ENCODE measurements around the gene IL10RB. TPM values are rescaled to one million over a fixed set of nuclear protein-coding genes. Genes with fewer than 3 reads are reported as not detected.

Gene IL10RB
- total and polyA plus RNA-seq, 5 donors from 2014 or later = 30.9 to 105 (median 78.2) TPM

DNA sequence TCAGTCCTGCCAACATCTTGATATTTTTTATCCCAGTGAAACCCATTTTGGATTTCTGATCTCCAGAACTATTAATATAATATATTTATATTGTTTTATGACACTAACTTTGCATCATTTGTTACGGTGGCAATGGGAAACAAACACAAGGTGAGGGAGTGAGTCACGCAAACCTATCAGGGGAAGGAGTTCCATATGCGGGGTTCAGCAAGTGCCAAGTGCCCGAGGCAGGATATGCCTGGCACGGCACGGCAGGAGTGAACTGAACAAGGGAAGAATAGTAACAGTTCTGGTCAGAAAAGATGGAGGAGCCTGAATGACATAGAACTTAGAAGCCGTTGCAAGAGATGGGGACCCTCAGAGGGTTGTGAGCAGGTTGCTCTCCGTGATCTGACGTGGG, 7.7 kb upstream of the IL10RB start:
- Mint-ChIP-seq H3K36me3 (peaks cover 54% of the 10 kb centered on the region), H3K27me3 (no peaks in the 10 kb centered on the region), H3K27ac (peak overlapping the region in 1 of 3 donors; percentile 42), H3K4me1 (peaks cover 31 to 87% (median 62%) of the 10 kb centered on the region in 4 donors), H3K9me3 (peaks cover 0 to 4% (median 0%) of the 10 kb centered on the region in 7 donors), H3K4me3 (peak overlapping the region in 2 of 4 donors; percentile 23 to 58)
- Histone ChIP-seq H3K36me3 (ENCODE audit: control insufficient read depth, insufficient read depth, low read length) (peaks cover 72% of the 10 kb centered on the region), H3K4me3 (ENCODE audit: low read depth, low read length) (no peak overlapping the region), H3K27ac (ENCODE audit: insufficient read depth, low read length, poor library complexity, severe bottlenecking) (peak overlapping the region; percentile 10), H3K9me3 (ENCODE audit: control insufficient read depth in 2 of 2, low read length in 2 of 2) (no peaks in the 10 kb centered on the region), H3K4me1 (ENCODE audit: control insufficient read depth, insufficient read depth, low read length, poor library complexity, severe bottlenecking) (peaks cover 31% of the 10 kb centered on the region), H3K27me3 (ENCODE audit: control insufficient read depth, insufficient read depth, low read length) (no peaks in the 10 kb centered on the region)
- ATAC-seq (ENCODE audit: low read depth in 2 of 2) = no peak
- no peak for DNase-seq

DNA sequence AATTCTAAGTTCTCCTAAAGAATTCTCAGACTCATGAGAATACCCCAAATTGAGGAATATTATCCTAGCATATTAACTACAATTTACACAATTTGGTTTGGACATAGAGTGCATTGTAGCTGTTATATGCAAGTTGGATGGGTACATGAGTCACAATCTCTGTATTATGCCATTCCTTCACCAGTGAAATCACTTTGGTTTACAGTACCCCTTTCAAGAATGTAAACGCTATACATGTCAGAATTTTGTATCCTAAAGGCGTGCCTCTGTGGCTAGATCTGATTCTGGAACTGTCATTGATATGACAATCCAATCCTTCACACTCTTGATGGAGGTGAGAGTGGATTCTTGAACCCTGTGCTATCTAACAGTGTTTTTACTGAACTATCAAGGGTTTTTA, 6.7 kb upstream of the IL10RB start:
- peak overlapping the region; percentile 60 for H3K27ac ChIP-seq (ENCODE audit: insufficient read depth, low read length, poor library complexity, severe bottlenecking)
- H3K9me3 ChIP-seq (ENCODE audit: control insufficient read depth in 2 of 2, low read length in 2 of 2) = no peaks in the 10 kb centered on the region
- H3K36me3 ChIP-seq (ENCODE audit: control insufficient read depth, insufficient read depth, low read length) = peaks cover 71% of the 10 kb centered on the region
- H3K27me3 ChIP-seq (ENCODE audit: control insufficient read depth, insufficient read depth, low read length) = no peaks in the 10 kb centered on the region
- H3K27ac Mint-ChIP-seq = peak overlapping the region; percentile 54 to 74 (median 56)
- H3K4me1 Mint-ChIP-seq = peaks cover 31 to 89% (median 57%) of the 10 kb centered on the region in 4 donors
- no peaks in the 10 kb centered on the region for H3K27me3 Mint-ChIP-seq
- H3K4me3 Mint-ChIP-seq = peak overlapping the region in 3 of 4 donors; percentile 53 to 80 (median 57)
- no peak for DNase-seq
- peak overlapping the region; percentile 27 for H3K4me3 ChIP-seq (ENCODE audit: low read depth, low read length)
- ATAC-seq (ENCODE audit: low read depth in 2 of 2) = no peak
- H3K4me1 ChIP-seq (ENCODE audit: control insufficient read depth, insufficient read depth, low read length, poor library complexity, severe bottlenecking) = peaks cover 31% of the 10 kb centered on the region
- peaks cover 0 to 4% (median 0%) of the 10 kb centered on the region in 7 donors for H3K9me3 Mint-ChIP-seq
- H3K36me3 Mint-ChIP-seq = peaks cover 52% of the 10 kb centered on the region

DNA sequence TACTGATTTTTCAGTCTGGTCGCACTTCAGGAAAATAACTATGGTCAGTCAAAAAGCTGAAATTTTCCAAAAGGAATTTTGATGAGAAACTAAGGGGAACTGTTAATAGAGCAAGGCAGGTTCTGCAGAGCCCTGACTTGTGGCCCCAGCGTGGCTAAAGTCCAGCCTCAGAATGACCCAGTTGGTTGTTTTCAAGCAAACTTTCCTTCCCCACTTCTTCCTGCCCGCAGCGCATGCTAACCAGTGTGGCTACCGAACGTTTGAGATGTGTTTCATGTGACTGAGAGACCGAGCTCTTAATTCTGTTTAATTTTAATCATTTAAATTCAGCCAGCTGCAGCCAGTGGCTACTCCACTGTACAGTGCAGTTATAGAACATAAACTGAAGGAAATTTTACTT, 6.2 kb upstream of the IL10RB start:
- Mint-ChIP-seq H3K27me3 (no peaks in the 10 kb centered on the region), H3K9me3 (peaks cover 0 to 4% (median 0%) of the 10 kb centered on the region in 7 donors), H3K36me3 (peaks cover 48% of the 10 kb centered on the region), H3K4me1 (peaks cover 31 to 88% (median 52%) of the 10 kb centered on the region in 4 donors), H3K4me3 (peak overlapping the region in 3 of 4 donors; percentile 53 to 80 (median 57)), H3K27ac (peak overlapping the region; percentile 54 to 74 (median 56))
- DNase-seq (peak in 1 of 3 donors; percentile 22), ATAC-seq (ENCODE audit: low read depth in 2 of 2) (peak in 1 of 2 donors; percentile 32)
- H3K9me3 ChIP-seq (ENCODE audit: control insufficient read depth in 2 of 2, low read length in 2 of 2) = no peaks in the 10 kb centered on the region
- H3K4me3 ChIP-seq (ENCODE audit: low read depth, low read length) = peak overlapping the region; percentile 21
- peaks cover 31% of the 10 kb centered on the region for H3K4me1 ChIP-seq (ENCODE audit: control insufficient read depth, insufficient read depth, low read length, poor library complexity, severe bottlenecking)
- H3K27me3 ChIP-seq (ENCODE audit: control insufficient read depth, insufficient read depth, low read length) = no peaks in the 10 kb centered on the region
- H3K36me3 ChIP-seq (ENCODE audit: control insufficient read depth, insufficient read depth, low read length) = peaks cover 67% of the 10 kb centered on the region
- peak overlapping the region; percentile 60 for H3K27ac ChIP-seq (ENCODE audit: insufficient read depth, low read length, poor library complexity, severe bottlenecking)

DNA sequence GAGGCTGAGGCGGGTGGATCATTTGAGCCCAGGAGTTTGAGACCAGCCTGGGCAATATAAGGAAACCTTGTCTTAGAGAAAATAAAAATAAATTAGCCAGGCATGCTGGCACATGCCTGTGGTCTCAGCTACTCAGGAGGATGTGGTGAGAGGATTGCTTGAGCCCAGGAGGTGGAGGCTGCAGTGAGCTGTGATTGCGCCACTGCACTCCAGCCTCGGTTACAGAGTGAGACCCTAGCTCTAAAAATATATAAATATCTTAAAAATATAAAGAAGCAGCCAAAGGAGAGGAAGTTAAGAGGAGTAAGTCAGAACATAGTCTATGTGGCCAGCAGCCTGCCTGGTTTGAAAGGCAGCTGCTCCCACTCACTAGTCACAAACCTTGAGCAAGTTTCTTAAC, 4.5 kb upstream of the IL10RB start:
- Histone ChIP-seq H3K27me3 (ENCODE audit: control insufficient read depth, insufficient read depth, low read length) (no peaks in the 10 kb centered on the region), H3K27ac (ENCODE audit: insufficient read depth, low read length, poor library complexity, severe bottlenecking) (peak overlapping the region; percentile 60), H3K4me3 (ENCODE audit: low read depth, low read length) (no peak overlapping the region), H3K4me1 (ENCODE audit: control insufficient read depth, insufficient read depth, low read length, poor library complexity, severe bottlenecking) (peaks cover 36% of the 10 kb centered on the region), H3K9me3 (ENCODE audit: control insufficient read depth in 2 of 2, low read length in 2 of 2) (no peaks in the 10 kb centered on the region), H3K36me3 (ENCODE audit: control insufficient read depth, insufficient read depth, low read length) (peaks cover 51% of the 10 kb centered on the region)
- DNase-seq = peak in 2 of 3 donors; percentile 34 to 69
- H3K9me3 Mint-ChIP-seq = peaks cover 0 to 4% (median 0%) of the 10 kb centered on the region in 7 donors
- no peaks in the 10 kb centered on the region for H3K27me3 Mint-ChIP-seq
- H3K27ac Mint-ChIP-seq = peak overlapping the region; percentile 31 to 67 (median 48)
- no peak for ATAC-seq (ENCODE audit: low read depth in 2 of 2)
- H3K4me1 Mint-ChIP-seq = peaks cover 30 to 84% (median 49%) of the 10 kb centered on the region in 4 donors
- H3K4me3 Mint-ChIP-seq = peak overlapping the region; percentile 38 to 84 (median 60)
- peaks cover 32% of the 10 kb centered on the region for H3K36me3 Mint-ChIP-seq

DNA sequence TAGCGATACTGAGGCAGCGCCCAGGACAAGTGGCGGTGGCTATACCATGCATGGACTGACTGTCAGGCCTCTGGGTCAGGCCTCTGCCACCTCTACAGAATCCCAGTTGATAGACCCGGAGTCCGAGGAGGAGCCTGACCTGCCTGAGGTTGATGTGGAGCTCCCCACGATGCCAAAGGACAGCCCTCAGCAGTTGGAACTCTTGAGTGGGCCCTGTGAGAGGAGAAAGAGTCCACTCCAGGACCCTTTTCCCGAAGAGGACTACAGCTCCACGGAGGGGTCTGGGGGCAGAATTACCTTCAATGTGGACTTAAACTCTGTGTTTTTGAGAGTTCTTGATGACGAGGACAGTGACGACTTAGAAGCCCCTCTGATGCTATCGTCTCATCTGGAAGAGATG, 3.2 kb upstream of the IL10RB start:
- Mint-ChIP-seq H3K9me3 (no peaks in the 10 kb centered on the region), H3K4me1 (peaks cover 36 to 88% (median 53%) of the 10 kb centered on the region in 4 donors), H3K27me3 (peaks cover 4% of the 10 kb centered on the region), H3K36me3 (peaks cover 22% of the 10 kb centered on the region), H3K27ac (no peak overlapping the region), H3K4me3 (peak overlapping the region in 1 of 4 donors; percentile 94)
- Histone ChIP-seq H3K27me3 (ENCODE audit: control insufficient read depth, insufficient read depth, low read length) (no peaks in the 10 kb centered on the region), H3K4me1 (ENCODE audit: control insufficient read depth, insufficient read depth, low read length, poor library complexity, severe bottlenecking) (peaks cover 48% of the 10 kb centered on the region), H3K27ac (ENCODE audit: insufficient read depth, low read length, poor library complexity, severe bottlenecking) (no peak overlapping the region), H3K9me3 (ENCODE audit: control insufficient read depth in 2 of 2, low read length in 2 of 2) (no peaks in the 10 kb centered on the region), H3K36me3 (ENCODE audit: control insufficient read depth, insufficient read depth, low read length) (peaks cover 38% of the 10 kb centered on the region), H3K4me3 (ENCODE audit: low read depth, low read length) (no peak overlapping the region)
- DNase-seq = no peak
- ATAC-seq (ENCODE audit: low read depth in 2 of 2) = no peak

DNA sequence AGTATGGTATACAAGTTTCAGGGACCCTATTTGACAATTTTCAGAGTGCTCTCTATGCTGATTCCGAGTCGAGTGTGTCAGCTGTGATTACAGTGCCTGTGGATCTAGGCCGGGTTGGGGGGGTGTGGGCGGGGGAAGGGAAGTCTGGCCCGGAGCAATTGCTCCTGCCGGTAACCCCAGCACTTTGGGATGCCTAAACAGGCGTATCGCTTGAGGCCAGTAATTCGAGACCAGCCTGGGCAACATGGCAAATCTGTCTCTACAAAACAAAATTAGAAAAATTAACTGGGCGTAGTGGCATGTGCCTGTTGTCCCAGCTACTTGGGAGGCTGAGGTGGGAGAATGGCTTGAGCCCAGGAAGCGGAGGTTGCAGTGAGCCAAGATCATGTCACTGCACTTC, 1.6 kb upstream of the IL10RB start:
- ATAC-seq (ENCODE audit: low read depth in 2 of 2) (no peak), DNase-seq (no peak)
- no peak overlapping the region for H3K27ac ChIP-seq (ENCODE audit: insufficient read depth, low read length, poor library complexity, severe bottlenecking)
- Mint-ChIP-seq H3K27ac (peak overlapping the region in 2 of 3 donors; percentile 93 to 94), H3K9me3 (no peaks in the 10 kb centered on the region), H3K4me1 (peaks cover 36 to 90% (median 54%) of the 10 kb centered on the region in 4 donors), H3K36me3 (peaks cover 20% of the 10 kb centered on the region), H3K27me3 (peaks cover 4% of the 10 kb centered on the region), H3K4me3 (peak overlapping the region in 1 of 4 donors; percentile 94)
- H3K9me3 ChIP-seq (ENCODE audit: control insufficient read depth in 2 of 2, low read length in 2 of 2) = no peaks in the 10 kb centered on the region
- no peak overlapping the region for H3K4me3 ChIP-seq (ENCODE audit: low read depth, low read length)
- H3K4me1 ChIP-seq (ENCODE audit: control insufficient read depth, insufficient read depth, low read length, poor library complexity, severe bottlenecking) = peaks cover 63% of the 10 kb centered on the region
- H3K27me3 ChIP-seq (ENCODE audit: control insufficient read depth, insufficient read depth, low read length) = no peaks in the 10 kb centered on the region
- H3K36me3 ChIP-seq (ENCODE audit: control insufficient read depth, insufficient read depth, low read length) = peaks cover 22% of the 10 kb centered on the region

DNA sequence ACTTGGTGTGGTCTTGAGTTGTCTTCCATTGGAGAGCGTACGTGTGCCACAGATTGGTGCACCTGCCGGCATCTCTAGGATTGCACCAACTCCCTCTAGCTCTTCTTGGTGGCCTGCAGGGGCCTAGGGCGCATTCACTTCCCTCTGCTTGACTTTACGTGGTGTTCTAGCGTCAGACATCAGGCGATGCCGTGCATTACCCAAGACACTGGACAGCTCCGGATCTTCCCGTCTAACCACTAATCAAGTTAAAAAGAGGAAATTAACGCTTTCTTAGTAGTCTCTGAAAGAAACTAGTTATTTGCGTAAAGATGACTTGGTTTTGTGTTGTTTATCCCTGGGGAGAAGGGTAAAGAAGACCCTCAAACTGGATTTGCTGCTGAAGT, 510 bp upstream of the IL10RB start:
- H3K27me3 ChIP-seq (ENCODE audit: control insufficient read depth, insufficient read depth, low read length) = no peaks in the 10 kb centered on the region
- no peaks in the 10 kb centered on the region for H3K9me3 ChIP-seq (ENCODE audit: control insufficient read depth in 2 of 2, low read length in 2 of 2)
- H3K36me3 ChIP-seq (ENCODE audit: control insufficient read depth, insufficient read depth, low read length) = peaks cover 24% of the 10 kb centered on the region
- peaks cover 4% of the 10 kb centered on the region for H3K27me3 Mint-ChIP-seq
- peak overlapping the region; percentile 74 for H3K4me3 ChIP-seq (ENCODE audit: low read depth, low read length)
- peaks cover 65% of the 10 kb centered on the region for H3K4me1 ChIP-seq (ENCODE audit: control insufficient read depth, insufficient read depth, low read length, poor library complexity, severe bottlenecking)
- H3K9me3 Mint-ChIP-seq = no peaks in the 10 kb centered on the region
- peak overlapping the region; percentile 76 to 94 (median 93) for H3K27ac Mint-ChIP-seq
- peak overlapping the region; percentile 92 to 97 (median 95) for H3K4me3 Mint-ChIP-seq
- H3K4me1 Mint-ChIP-seq = peaks cover 26 to 89% (median 48%) of the 10 kb centered on the region in 4 donors
- ATAC-seq (ENCODE audit: low read depth in 2 of 2) = peak; percentile 38 to 40
- peak overlapping the region; percentile 86 for H3K27ac ChIP-seq (ENCODE audit: insufficient read depth, low read length, poor library complexity, severe bottlenecking)
- DNase-seq = peak; percentile 15 to 57 (median 48)
- peaks cover 25% of the 10 kb centered on the region for H3K36me3 Mint-ChIP-seq

DNA sequence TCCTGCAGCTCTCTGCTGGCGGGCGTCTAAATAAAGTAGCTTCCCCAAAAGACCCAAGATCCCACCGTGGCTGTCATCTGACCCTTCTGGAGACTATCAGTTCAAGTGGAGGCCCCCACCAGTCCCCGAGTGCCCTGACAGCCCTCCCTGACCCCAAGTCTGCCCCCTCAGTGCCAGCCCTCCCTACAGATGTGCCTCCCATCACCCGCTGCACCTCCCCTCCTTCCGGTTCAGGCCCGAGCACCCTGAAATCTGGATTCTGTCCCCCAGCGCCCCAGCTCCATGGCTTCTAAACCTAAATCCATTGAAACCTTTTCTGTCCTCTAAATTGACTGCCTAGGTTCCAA, 595 bp downstream of the IL10RB start:
- H3K36me3 ChIP-seq (ENCODE audit: control insufficient read depth, insufficient read depth, low read length) = peaks cover 29% of the 10 kb centered on the region
- H3K4me1 ChIP-seq (ENCODE audit: control insufficient read depth, insufficient read depth, low read length, poor library complexity, severe bottlenecking) = peaks cover 56% of the 10 kb centered on the region
- H3K27ac ChIP-seq (ENCODE audit: insufficient read depth, low read length, poor library complexity, severe bottlenecking) = peak overlapping the region; percentile 86
- H3K27me3 ChIP-seq (ENCODE audit: control insufficient read depth, insufficient read depth, low read length) = no peaks in the 10 kb centered on the region
- Mint-ChIP-seq H3K36me3 (peaks cover 28% of the 10 kb centered on the region), H3K27me3 (peaks cover 4% of the 10 kb centered on the region), H3K9me3 (no peaks in the 10 kb centered on the region), H3K27ac (peak overlapping the region; percentile 94 to 96 (median 96)), H3K4me3 (peak overlapping the region; percentile 97 to 99 (median 98)), H3K4me1 (peaks cover 29 to 86% (median 51%) of the 10 kb centered on the region in 4 donors)
- no peaks in the 10 kb centered on the region for H3K9me3 ChIP-seq (ENCODE audit: control insufficient read depth in 2 of 2, low read length in 2 of 2)
- ATAC-seq (ENCODE audit: low read depth in 2 of 2) (peak; percentile 30 to 33), DNase-seq (peak in 2 of 3 donors; percentile 41 to 71)
- peak overlapping the region; percentile 90 for H3K4me3 ChIP-seq (ENCODE audit: low read depth, low read length)
